ENCODE results near the gene LRRC27. TPM values are rescaled to one million over a fixed set of nuclear protein-coding genes. Genes with fewer than 3 reads are reported as not detected.

The LRRC27 gene
- total and polyA plus RNA-seq, 7 donors = 2.2 to 8.3 (median 2.5) TPM

- Histone ChIP-seq H3K27me3 (ENCODE audit: insufficient read depth in 3 of 3, low read length in 2 of 3) (no peaks in the 10 kb centered on the region), H3K4me1 (no peaks in the 10 kb centered on the region), H3K9me3 (peaks cover 8% of the 10 kb centered on the region), H3K36me3 (ENCODE audit: insufficient read depth in 1 of 2, low read depth in 1 of 2) (peaks cover 0 to 16% of the 10 kb centered on the region in 2 donors), H3K4me3 (no peak overlapping the region), H3K27ac (no peak overlapping the region)
- intact Hi-C loops (cut with DNase I) = no loop called here
- DNase-seq = no peak
- no peak for ATAC-seq
- TF ChIP-seq CTCF (IDR thresholded peaks at IDR 0.05) = no peak
- 79 to 86% (median 85%) methylated on average over 9 of the region's 9 CpGs for WGBS, 3 donors
Measured at GRCh38 chr10:132368881-132369635, 37.1 kb downstream of the LRRC27 start.

- no peak overlapping the region for H3K27ac ChIP-seq
- WGBS, 3 donors = 88 to 93% (median 91%) methylated on average over 13 of the region's 13 CpGs
- peaks cover 0 to 16% of the 10 kb centered on the region in 2 donors for H3K36me3 ChIP-seq (ENCODE audit: insufficient read depth in 1 of 2, low read depth in 1 of 2)
- intact Hi-C loops (cut with DNase I) = no loop called here
- ATAC-seq (no peak), DNase-seq (no peak)
- no peak overlapping the region for H3K4me3 ChIP-seq
- H3K4me1 ChIP-seq = no peaks in the 10 kb centered on the region
- peaks cover 8% of the 10 kb centered on the region for H3K9me3 ChIP-seq
- H3K27me3 ChIP-seq (ENCODE audit: insufficient read depth in 3 of 3, low read length in 2 of 3) = no peaks in the 10 kb centered on the region
- no peak for TF ChIP-seq CTCF (IDR thresholded peaks at IDR 0.05)
Measured at GRCh38 chr10:132369636-132370185, 37.7 kb downstream of the LRRC27 start.

DNA sequence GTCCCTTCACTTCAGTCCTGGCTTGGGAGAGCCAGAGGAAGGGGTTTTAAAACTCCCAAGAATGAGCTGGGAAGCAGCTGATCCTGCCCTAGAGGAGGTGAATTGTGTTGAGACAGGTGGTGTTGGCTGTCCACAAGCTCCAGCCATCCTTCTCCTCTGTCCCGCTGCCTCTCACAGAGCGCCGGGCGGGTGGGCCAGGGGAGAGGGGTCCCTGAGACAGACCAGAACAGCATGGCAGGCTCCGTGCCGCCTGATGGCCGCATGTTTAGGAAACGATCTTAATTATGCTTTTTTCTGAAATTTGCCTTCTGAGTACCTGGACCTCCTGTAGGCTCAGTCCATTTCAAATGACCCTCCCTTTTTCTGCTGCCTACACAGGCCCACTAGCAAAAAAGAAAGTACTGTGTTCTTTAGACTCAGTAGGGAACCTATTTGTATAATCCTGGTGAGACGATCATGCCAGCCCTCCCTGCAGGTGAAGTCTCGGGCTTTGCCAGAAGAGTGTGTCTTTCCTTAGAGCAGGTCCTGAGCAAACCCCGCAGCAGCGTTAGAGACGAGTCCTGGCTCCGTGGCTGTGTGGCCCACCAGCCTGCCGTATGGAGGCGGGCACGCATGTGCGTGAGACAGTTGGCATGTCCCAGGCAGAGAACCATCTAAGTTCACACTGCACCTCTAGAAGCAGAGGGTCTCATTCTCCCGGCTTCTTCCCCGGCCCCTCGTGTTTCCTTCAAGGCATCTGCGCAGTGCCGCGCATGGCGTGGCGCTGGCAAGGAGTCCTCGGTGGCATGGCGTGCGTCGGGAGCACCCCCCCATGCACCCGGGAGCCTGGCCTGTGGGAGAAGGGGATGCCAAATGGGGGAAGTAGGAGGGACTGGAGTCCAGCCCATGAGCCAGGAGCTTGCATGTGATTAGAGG is 38.7 kb downstream of the LRRC27 start:
- peaks cover 0 to 11% of the 10 kb centered on the region in 2 donors for H3K36me3 ChIP-seq (ENCODE audit: insufficient read depth in 1 of 2, low read depth in 1 of 2)
- TF ChIP-seq CTCF (IDR thresholded peaks at IDR 0.05) = no peak
- H3K4me3 ChIP-seq = no peak overlapping the region
- DNase-seq = no peak
- no peak for ATAC-seq
- H3K9me3 ChIP-seq = peaks cover 8% of the 10 kb centered on the region
- no peaks in the 10 kb centered on the region for H3K4me1 ChIP-seq
- intact Hi-C loops (cut with DNase I) = no loop called here
- 96% methylated on average over 31 of the region's 31 CpGs for WGBS, 3 donors
- H3K27ac ChIP-seq = no peak overlapping the region
- H3K27me3 ChIP-seq (ENCODE audit: insufficient read depth in 3 of 3, low read length in 2 of 3) = no peaks in the 10 kb centered on the region

- ATAC-seq = no peak
- Histone ChIP-seq H3K27me3 (ENCODE audit: insufficient read depth in 3 of 3, low read length in 2 of 3) (no peaks in the 10 kb centered on the region), H3K27ac (no peak overlapping the region), H3K36me3 (ENCODE audit: insufficient read depth in 1 of 2, low read depth in 1 of 2) (peaks cover 0 to under 1% of the 10 kb centered on the region in 2 donors), H3K9me3 (peaks cover 8% of the 10 kb centered on the region), H3K4me1 (no peaks in the 10 kb centered on the region), H3K4me3 (no peak overlapping the region)
- DNase-seq = no peak
- WGBS, 3 donors = 76 to 84% (median 81%) methylated on average over 9 of the region's 9 CpGs
- intact Hi-C loops (cut with DNase I) = no loop called here
- TF ChIP-seq CTCF (IDR thresholded peaks at IDR 0.05) = no peak
Measured at GRCh38 chr10:132371641-132372081, 39.7 kb downstream of the LRRC27 start.
